Activated CD8-positive, alpha-beta memory T cell treated with anti-CD3 and anti-CD28 coated beads, Interleukin-2, amount 50 U/mL, for 1 hour (primary cell): ENCODE measurements around the gene CEP78.
"Not testable (repeated sequence)": the region's sequence is repeated elsewhere in the genome, so short reads cannot be mapped to it uniquely, and the experiment has no call there.

Source experiments
- DNase-seq: peaks from one replicate; pipeline ENCODE4 v3.0.0-alpha.2; 2020; ENCODE audit errors: extremely low read depth

The CEP78 gene

GRCh38 chr9:78235762-78236550, at the start of gene CEP78:
TSS of gene CEP78 (plus strand) at chr9:78236075. CDS start at chr9:78236351, 276 bp downstream.
- peak; percentile 59 for DNase-seq

- no peak for DNase-seq
Measured at GRCh38 chr9:78187763-78188484, 48.0 kb upstream of the CEP78 start.

GRCh38 chr9:78188594-78188993, 47.3 kb upstream of the CEP78 start:
- no peak for DNase-seq

GRCh38 chr9:78189001-78189400, 46.9 kb upstream of the CEP78 start:
- no peak for DNase-seq

GRCh38 chr9:78189461-78189860, 46.4 kb upstream of the CEP78 start:
- DNase-seq: no peak

GRCh38 chr9:78191931-78192330, 43.9 kb upstream of the CEP78 start:
- DNase-seq: no peak

GRCh38 chr9:78196258-78196657, 39.6 kb upstream of the CEP78 start:
- DNase-seq: no peak

- peak; percentile 16 for DNase-seq
Measured at GRCh38 chr9:78201158-78201777, 34.6 kb upstream of the CEP78 start.

- DNase-seq: no peak
Measured at GRCh38 chr9:78207319-78207718, 28.6 kb upstream of the CEP78 start.

GRCh38 chr9:78207901-78208300, 28.0 kb upstream of the CEP78 start:
- DNase-seq: no peak

GRCh38 chr9:78209127-78209526, 26.7 kb upstream of the CEP78 start:
- DNase-seq: no peak

- no peak for DNase-seq
Measured at GRCh38 chr9:78210841-78211301, 25.0 kb upstream of the CEP78 start.

GRCh38 chr9:78212868-78213267, 23.0 kb upstream of the CEP78 start:
- DNase-seq: no peak

GRCh38 chr9:78213712-78214111, 22.2 kb upstream of the CEP78 start:
- DNase-seq: no peak

- no peak for DNase-seq
Measured at GRCh38 chr9:78214492-78214891, 21.4 kb upstream of the CEP78 start.

- no peak for DNase-seq
Measured at GRCh38 chr9:78215706-78216105, 20.2 kb upstream of the CEP78 start.

- DNase-seq: no peak
Measured at GRCh38 chr9:78218890-78219289, 17.0 kb upstream of the CEP78 start.

- no peak for DNase-seq
Measured at GRCh38 chr9:78221425-78221824, 14.4 kb upstream of the CEP78 start.

GRCh38 chr9:78221841-78222240, 14.0 kb upstream of the CEP78 start:
- not testable (repeated sequence) for DNase-seq

GRCh38 chr9:78230761-78231160, 5.1 kb upstream of the CEP78 start:
- DNase-seq: no peak

- DNase-seq: not testable (repeated sequence)
Measured at GRCh38 chr9:78232471-78232870, 3.4 kb upstream of the CEP78 start.

- DNase-seq: no peak
Measured at GRCh38 chr9:78234810-78235209, 1.1 kb upstream of the CEP78 start.
